Osteoblast (primary cell): Measurements from ENCODE around the gene MALRD1. TPM values are rescaled to one million over a fixed set of nuclear protein-coding genes. Genes with fewer than 3 reads are reported as not detected.

Source experiments
- DNase-seq: peaks from one replicate; pipeline ENCODE4 v3.0.0; 2011; ENCODE audit warnings: low spot score, mixed read lengths; ENCODE audit not compliant: insufficient read length; ENCODE audit errors: missing footprints
- H2AFZ ChIP-seq: 2 replicates; pipeline ENCODE4 v1.6.0; 2011; ENCODE audit warnings: mild to moderate bottlenecking, low read length
- H3K27ac ChIP-seq: 2 replicates; pipeline ENCODE4 v1.5.1; 2011; ENCODE audit warnings: mild to moderate bottlenecking, low read depth, low read length, moderate library complexity
- H3K27me3 ChIP-seq: 2 replicates; pipeline ENCODE4 v1.6.0; 2012; ENCODE audit warnings: mild to moderate bottlenecking, control low read depth, inconsistent platforms, low read length, moderate library complexity; ENCODE audit not compliant: insufficient read depth
- H3K36me3 ChIP-seq: 2 replicates; pipeline ENCODE4 v1.5.1; 2011; ENCODE audit warnings: mild to moderate bottlenecking, low read length, control low read depth, moderate library complexity; ENCODE audit not compliant: insufficient read depth
- H3K4me1 ChIP-seq: 2 replicates; pipeline ENCODE4 v1.5.1; 2011; ENCODE audit warnings: mild to moderate bottlenecking, low read length, control low read depth, moderate library complexity; ENCODE audit not compliant: insufficient read depth
- H3K4me2 ChIP-seq: 2 replicates; pipeline ENCODE4 v1.6.0; 2011; ENCODE audit warnings: mild to moderate bottlenecking, low read length; ENCODE audit not compliant: insufficient read depth
- H3K4me3 ChIP-seq: fragments of 200-600 bp; sonication (generic); 3 replicates; pipeline ENCODE4 v1.5.1; 2012; ENCODE audit warnings: mild to moderate bottlenecking, low read length, inconsistent platforms; ENCODE audit not compliant: insufficient read depth
- H3K79me2 ChIP-seq: 2 replicates; pipeline ENCODE4 v1.6.0; 2012; ENCODE audit warnings: mild to moderate bottlenecking, low read length, control low read depth, inconsistent platforms; ENCODE audit not compliant: insufficient read depth
- H3K9me3 ChIP-seq: 2 replicates; pipeline ENCODE4 v1.5.1; 2011; ENCODE audit warnings: low read depth, low read length, control low read depth
- H4K20me1 ChIP-seq: 2 replicates; pipeline ENCODE4 v1.6.0; 2012; ENCODE audit warnings: mild to moderate bottlenecking, low read length, control low read depth; ENCODE audit not compliant: insufficient read depth
- CTCF ChIP-seq: IDR thresholded peaks from 2 replicates; pipeline ENCODE4 v1.5.1; 2011; ENCODE audit warnings: mild to moderate bottlenecking, low read depth, low read length, moderate library complexity; ENCODE audit errors: extremely low read depth
- total RNA-seq: library from RNA; depleted of rRNA; stranded (reverse); fragments of >200 nt; gene quantifications from 2 replicates; pipeline ENCODE4 v1.2.3, GENCODE V29; 2012

The MALRD1 gene
- total RNA-seq, 1 donor, result 2.9 TPM

- Histone ChIP-seq H3K27me3 (no peaks in the 10 kb centered on the region), H3K4me3 (no peak overlapping the region), H3K27ac (no peak overlapping the region), H3K79me2 (no peaks in the 10 kb centered on the region), H2AFZ (no peak overlapping the region), H3K4me1 (no peaks in the 10 kb centered on the region), H4K20me1 (no peaks in the 10 kb centered on the region), H3K4me2 (no peak overlapping the region), H3K36me3 (no peaks in the 10 kb centered on the region), H3K9me3 (no peaks in the 10 kb centered on the region)
- TF ChIP-seq CTCF, result no peak
- DNase-seq, result no peak
These were observed 500.9 kb downstream of the MALRD1 start for GRCh38 chr10:19549503-19549902.

GRCh38 chr10:19556666-19557065 is 508.1 kb downstream of the MALRD1 start:
- Histone ChIP-seq H3K36me3 (no peaks in the 10 kb centered on the region), H3K4me1 (no peaks in the 10 kb centered on the region), H3K4me2 (no peak overlapping the region), H3K27me3 (no peaks in the 10 kb centered on the region), H3K9me3 (no peaks in the 10 kb centered on the region), H3K79me2 (no peaks in the 10 kb centered on the region), H3K27ac (no peak overlapping the region), H4K20me1 (no peaks in the 10 kb centered on the region), H2AFZ (no peak overlapping the region), H3K4me3 (no peak overlapping the region)
- no peak for DNase-seq
- TF ChIP-seq CTCF, result no peak

GRCh38 chr10:19561181-19561580 is 512.6 kb downstream of the MALRD1 start:
- Histone ChIP-seq H4K20me1 (no peaks in the 10 kb centered on the region), H3K27ac (no peak overlapping the region), H3K27me3 (no peaks in the 10 kb centered on the region), H2AFZ (no peak overlapping the region), H3K4me1 (no peaks in the 10 kb centered on the region), H3K4me3 (no peak overlapping the region), H3K36me3 (no peaks in the 10 kb centered on the region), H3K9me3 (no peaks in the 10 kb centered on the region), H3K79me2 (no peaks in the 10 kb centered on the region), H3K4me2 (no peak overlapping the region)
- DNase-seq, result no peak
- no peak for TF ChIP-seq CTCF

GRCh38 chr10:19563388-19564141 is 515.0 kb downstream of the MALRD1 start:
- no peak for TF ChIP-seq CTCF
- Histone ChIP-seq H3K36me3 (no peaks in the 10 kb centered on the region), H3K4me3 (no peak overlapping the region), H2AFZ (no peak overlapping the region), H4K20me1 (no peaks in the 10 kb centered on the region), H3K4me2 (no peak overlapping the region), H3K27ac (no peak overlapping the region), H3K79me2 (no peaks in the 10 kb centered on the region), H3K9me3 (no peaks in the 10 kb centered on the region), H3K4me1 (no peaks in the 10 kb centered on the region), H3K27me3 (no peaks in the 10 kb centered on the region)
- DNase-seq, result no peak
